Uterus (tissue), 2 donors: Measurements from ENCODE around the gene ARHGAP29.

Experiments
- POLR2A ChIP-seq, 2 donors: fragments of 450-650 bp; IDR thresholded peaks; one replicate each; pipeline ENCODE4 v1.6.1; 2016; ENCODE audit warnings: antibody characterized with exemption in 2 of 2, mild to moderate bottlenecking in 1 of 2, moderate library complexity in 1 of 2
- TF ChIP-seq, protein P1 (sequence below), 4 experiments: fragments of 200-600 bp in 2 of 4; fragments of 450-650 bp in 2 of 4; sonication (generic) in 2 of 4; IDR thresholded peaks; one replicate each; pipeline ENCODE4 v1.5.1; 2016 to 2019; ENCODE audit warnings: antibody characterized with exemption in 4 of 4, mild to moderate bottlenecking in 2 of 4, moderate library complexity in 1 of 4

DNA sequence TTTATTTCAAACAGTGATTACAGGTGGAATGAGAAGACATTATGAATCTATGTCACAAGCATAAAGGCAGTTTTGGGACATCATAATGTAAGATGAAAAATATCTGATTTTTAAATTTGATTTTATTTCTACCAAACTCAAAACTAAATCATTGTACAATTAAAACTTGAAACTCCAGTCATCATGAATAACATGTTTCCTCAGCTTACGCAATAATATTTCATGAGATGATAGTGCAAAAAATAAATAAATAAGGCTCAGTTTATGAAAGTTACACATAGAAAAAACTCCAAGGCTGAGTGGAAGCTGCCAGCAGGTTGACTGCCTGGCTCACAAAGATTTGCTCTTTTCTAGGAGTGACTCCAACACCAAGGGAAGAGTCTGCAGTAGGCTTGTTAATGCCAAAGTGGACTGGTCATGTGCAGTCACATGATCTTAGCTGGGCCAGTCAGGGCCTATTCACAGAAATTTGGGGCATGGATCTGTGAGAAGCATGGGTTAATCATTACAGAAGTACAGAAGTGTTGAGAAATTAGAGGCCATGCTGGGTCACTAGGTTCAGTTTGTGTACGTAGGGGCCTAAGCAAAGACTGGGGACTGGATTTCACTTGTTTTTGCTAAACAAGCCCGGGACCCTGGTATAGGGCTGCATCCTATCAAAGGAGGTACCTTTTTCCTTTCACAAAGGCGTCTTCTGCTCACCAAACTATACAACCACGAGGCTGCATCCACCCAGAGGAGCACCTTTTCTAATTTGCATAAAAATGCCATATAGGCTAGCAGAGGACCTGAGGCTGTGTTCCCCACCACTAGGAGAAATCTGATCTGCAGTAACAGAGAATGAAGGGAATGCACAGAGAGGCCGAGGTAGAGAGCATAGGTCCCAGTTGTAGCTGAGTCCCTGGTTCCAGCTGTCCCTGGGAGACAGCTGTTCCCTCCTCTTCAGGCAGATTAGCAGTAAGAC, 111.6 kb downstream of the ARHGAP29 start:
- TF ChIP-seq, protein P1, sequence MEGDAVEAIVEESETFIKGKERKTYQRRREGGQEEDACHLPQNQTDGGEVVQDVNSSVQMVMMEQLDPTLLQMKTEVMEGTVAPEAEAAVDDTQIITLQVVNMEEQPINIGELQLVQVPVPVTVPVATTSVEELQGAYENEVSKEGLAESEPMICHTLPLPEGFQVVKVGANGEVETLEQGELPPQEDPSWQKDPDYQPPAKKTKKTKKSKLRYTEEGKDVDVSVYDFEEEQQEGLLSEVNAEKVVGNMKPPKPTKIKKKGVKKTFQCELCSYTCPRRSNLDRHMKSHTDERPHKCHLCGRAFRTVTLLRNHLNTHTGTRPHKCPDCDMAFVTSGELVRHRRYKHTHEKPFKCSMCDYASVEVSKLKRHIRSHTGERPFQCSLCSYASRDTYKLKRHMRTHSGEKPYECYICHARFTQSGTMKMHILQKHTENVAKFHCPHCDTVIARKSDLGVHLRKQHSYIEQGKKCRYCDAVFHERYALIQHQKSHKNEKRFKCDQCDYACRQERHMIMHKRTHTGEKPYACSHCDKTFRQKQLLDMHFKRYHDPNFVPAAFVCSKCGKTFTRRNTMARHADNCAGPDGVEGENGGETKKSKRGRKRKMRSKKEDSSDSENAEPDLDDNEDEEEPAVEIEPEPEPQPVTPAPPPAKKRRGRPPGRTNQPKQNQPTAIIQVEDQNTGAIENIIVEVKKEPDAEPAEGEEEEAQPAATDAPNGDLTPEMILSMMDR (IDR thresholded peaks at IDR 0.05), result no peak
- no peak for TF ChIP-seq POLR2A (IDR thresholded peaks at IDR 0.05)
